GM19397 (cell line): ENCODE measurements around the gene ARAF.

Source experiments
- ATAC-seq: cut with Tn5 transposase; IDR thresholded peaks from one replicate; pipeline ENCODE4 v1.9.1; 2021; ENCODE audit warnings: mild to moderate bottlenecking, moderate library complexity; ENCODE audit not compliant: unreplicated experiment

Gene ARAF

DNA sequence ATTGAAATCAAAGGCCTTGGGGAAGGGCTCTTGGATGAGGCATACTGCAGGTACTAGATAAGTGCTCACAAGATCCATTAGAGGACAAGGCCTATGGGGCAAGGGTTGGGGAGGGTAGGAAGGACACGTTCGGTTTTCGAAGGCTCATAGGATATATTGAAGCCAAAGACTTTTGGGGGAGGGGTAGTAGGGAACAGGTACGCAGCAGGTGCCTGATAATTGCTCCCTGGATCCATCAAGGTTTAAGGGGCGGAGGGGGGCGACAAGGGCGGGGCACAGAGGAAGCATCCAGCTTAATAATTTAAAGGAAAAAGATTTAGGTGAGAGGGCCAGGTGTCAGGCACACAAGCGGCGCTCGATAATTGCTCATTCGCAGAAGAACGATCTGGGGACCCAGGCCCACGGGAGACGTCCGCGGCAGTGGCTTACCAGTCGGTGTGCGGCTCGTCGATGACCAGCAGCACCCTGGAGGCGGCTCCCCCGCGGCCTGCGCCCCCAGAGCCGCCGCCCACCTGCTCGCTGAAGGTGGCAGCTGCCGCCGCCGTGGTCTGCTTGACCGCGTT, 58.0 kb downstream of the ARAF start:
- no peak for ATAC-seq

DNA sequence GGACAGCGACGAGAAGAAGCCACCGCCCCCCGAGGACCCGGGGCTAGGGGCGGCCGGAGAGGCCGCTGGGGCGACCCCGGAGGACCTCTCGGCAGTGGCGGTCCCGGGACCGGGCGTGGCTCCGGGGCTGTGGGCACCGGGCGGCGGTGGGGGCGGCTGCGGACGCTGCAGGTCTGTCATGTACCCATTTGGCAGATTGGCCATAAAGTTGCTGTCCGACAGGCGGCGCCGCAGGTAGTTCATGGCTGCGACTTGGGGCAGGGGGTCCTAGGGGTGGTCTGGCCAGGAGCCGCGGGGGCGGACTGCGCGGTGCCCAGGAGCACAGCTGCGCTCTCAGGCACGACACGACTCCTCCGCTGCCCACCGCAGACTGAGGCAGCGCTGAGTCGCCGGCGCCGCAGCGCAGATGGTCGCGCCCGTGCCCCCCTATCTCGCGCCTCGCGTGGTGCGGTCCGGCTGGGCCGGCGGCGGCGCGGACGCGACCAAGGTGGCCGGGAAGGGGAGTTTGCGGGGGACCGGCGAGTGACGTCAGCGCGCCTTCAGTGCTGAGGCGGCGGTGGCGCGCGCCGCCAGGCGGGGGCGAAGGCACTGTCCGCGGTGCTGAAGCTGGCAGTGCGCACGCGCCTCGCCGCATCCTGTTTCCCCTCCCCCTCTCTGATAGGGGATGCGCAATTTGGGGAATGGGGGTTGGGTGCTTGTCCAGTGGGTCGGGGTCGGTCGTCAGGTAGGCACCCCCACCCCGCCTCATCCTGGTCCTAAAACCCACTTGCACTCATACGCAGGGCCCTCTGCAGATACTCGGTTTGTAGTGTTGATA, 58.7 kb downstream of the ARAF start, which contains the start of gene SYN1:
SYN1 (minus strand) TSS at position 372 of the 817 bp plus-strand sequence; CDS start at position 243, 129 bp downstream.
- peak; percentile 82 for ATAC-seq

- ATAC-seq = no peak
Measured at GRCh38 chrX:47620303-47620685, 59.3 kb downstream of the ARAF start.
